Fibroblast of mammary gland (primary cell): ENCODE data around the gene PRKCZ.

ENCODE experiments used
- DNase-seq: peaks from one replicate; pipeline ENCODE4 v3.0.0-alpha.2; 2010; ENCODE audit warnings: low read depth
- H3K4me3 ChIP-seq: 2 replicates; pipeline ENCODE4 v1.5.1; 2011; ENCODE audit warnings: low read depth, mild to moderate bottlenecking, low read length, moderate library complexity; ENCODE audit not compliant: control insufficient read depth
- CTCF ChIP-seq: conservative IDR thresholded peaks from 2 replicates; pipeline ENCODE4 v1.5.1; 2011; ENCODE audit warnings: low read depth, low read length, inconsistent platforms; ENCODE audit not compliant: control insufficient read depth, insufficient read depth

PRKCZ gene

GRCh38 chr1:2229037-2229864 is 179.0 kb downstream of the PRKCZ start:
- no peak for TF ChIP-seq CTCF
- peak; percentile 58 for DNase-seq
- peak overlapping the region; percentile 60 for H3K4me3 ChIP-seq

- H3K4me3 ChIP-seq = peak overlapping the region; percentile 60
- peak; percentile 50 for DNase-seq
- TF ChIP-seq CTCF = no peak
These were observed 179.9 kb downstream of the PRKCZ start for GRCh38 chr1:2229911-2230731.

- peak overlapping the region; percentile 60 for H3K4me3 ChIP-seq
- DNase-seq = peak; percentile 39
These were observed 180.7 kb downstream of the PRKCZ start for GRCh38 chr1:2230781-2231531.

GRCh38 chr1:2231532-2232254 is 181.5 kb downstream of the PRKCZ start:
- peak; percentile 78 for DNase-seq
- no peak for TF ChIP-seq CTCF
- H3K4me3 ChIP-seq = peak overlapping the region; percentile 60

More at GRCh38 chr1:2230781-2231531, 180.7 kb downstream of the PRKCZ start:
- TF ChIP-seq CTCF = no peak

- DNase-seq = no peak
- H3K4me3 ChIP-seq = peak overlapping the region; percentile 60
- TF ChIP-seq CTCF = no peak
These were observed 182.2 kb downstream of the PRKCZ start for GRCh38 chr1:2232255-2232915.
